ENCODE results near the gene CDH20. TPM values are rescaled to one million over a fixed set of nuclear protein-coding genes. Genes with fewer than 3 reads are reported as not detected.

CDH20 gene
- total RNA-seq = not detected in 3 replicates
- long read RNA-seq = 0 reads

DNA sequence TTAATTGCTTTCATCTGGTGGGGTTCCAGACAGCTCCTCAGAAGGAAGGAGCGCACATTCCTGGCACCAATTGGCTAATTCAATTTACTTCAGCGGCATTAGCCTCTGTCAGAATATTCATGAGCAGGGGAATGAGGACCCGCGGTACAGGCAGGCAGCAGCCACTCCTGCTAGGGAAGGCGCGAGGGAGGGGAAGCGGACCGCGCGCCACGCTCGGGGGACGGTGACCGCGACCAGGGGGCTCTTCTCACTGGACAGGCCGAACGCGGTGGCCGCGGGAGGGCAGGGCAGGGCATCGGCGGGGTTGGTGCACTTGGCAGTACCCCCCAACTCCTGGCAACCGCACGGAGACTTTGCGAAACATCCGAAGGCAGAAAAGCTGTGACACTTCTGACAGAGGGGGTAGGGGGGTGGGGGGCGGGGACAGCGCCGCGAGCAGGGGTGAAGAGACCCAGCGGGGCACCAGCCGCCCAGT lies at the start of gene CDH20:
Gene CDH20, plus strand, starts transcription at position 160 of the 475 bp plus-strand sequence.
- peak within 1 kb of the TSS; percentile 67 for H3K4me3 Mint-ChIP-seq (ENCODE audit: unreplicated experiment)
- H3K27me3 Mint-ChIP-seq (ENCODE audit: low read depth) = peaks cover 50% of the 10 kb centered on the region
- no peak for DNase-seq (ENCODE audit: low spot score)
- H3K36me3 Mint-ChIP-seq (ENCODE audit: low read depth) = no peaks in the 10 kb centered on the region
- TF ChIP-seq CTCF (IDR thresholded peaks at IDR 0.05) = no peak
- no peaks in the 10 kb centered on the region for H3K9me3 Mint-ChIP-seq (ENCODE audit: low read depth)
- H3K27ac Mint-ChIP-seq (ENCODE audit: unreplicated experiment) = no peak within 1 kb of the TSS
- H3K4me1 Mint-ChIP-seq (ENCODE audit: low read depth) = peaks cover 26% of the 10 kb centered on the region

DNA sequence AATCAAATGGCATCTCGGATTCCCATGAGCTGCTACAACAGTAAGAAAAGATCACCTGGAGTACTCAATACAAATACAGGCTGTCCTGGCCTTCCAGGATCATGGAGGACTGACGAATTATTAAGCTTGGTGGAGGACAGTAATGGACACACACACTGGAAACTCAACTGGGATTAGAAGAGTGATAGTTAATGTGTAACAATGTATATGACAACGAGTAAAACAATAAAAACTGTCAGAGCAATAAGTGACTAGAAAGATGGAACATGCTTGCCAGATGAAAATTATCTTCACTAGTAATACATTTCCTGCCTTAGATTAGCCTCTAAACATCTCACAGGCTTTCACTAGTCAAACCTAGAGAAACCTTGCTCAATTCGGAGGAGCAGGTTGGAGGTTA lies 49.2 kb upstream of the CDH20 start:
- H3K9me3 Mint-ChIP-seq (ENCODE audit: low read depth) = peaks cover 14% of the 10 kb centered on the region
- no peak for TF ChIP-seq CTCF (IDR thresholded peaks at IDR 0.05)
- H3K36me3 Mint-ChIP-seq (ENCODE audit: low read depth) = no peaks in the 10 kb centered on the region
- H3K27ac Mint-ChIP-seq (ENCODE audit: unreplicated experiment) = no peak overlapping the region
- no peak overlapping the region for H3K4me3 Mint-ChIP-seq (ENCODE audit: unreplicated experiment)
- no peaks in the 10 kb centered on the region for H3K4me1 Mint-ChIP-seq (ENCODE audit: low read depth)
- peaks cover 4% of the 10 kb centered on the region for H3K27me3 Mint-ChIP-seq (ENCODE audit: low read depth)
- no peak for DNase-seq (ENCODE audit: low spot score)

DNA sequence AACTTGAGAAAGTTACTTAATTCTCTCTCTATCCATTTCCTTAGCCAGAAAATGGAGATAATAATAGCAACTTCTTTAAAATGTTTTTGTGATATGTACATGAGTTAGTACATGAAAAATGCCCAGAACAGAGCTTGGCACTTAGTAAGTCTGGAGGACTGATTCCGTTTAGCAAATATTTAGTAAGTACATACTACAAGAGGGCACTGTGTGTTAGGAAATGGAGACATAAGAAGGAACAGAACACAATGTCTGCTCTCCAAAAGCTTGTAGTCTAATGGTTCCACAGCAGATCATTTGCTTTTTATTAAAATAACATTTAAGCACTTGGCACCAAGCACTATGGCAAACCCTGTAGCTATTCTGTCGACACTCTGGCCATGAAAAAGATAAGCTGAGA lies 47.5 kb upstream of the CDH20 start:
- Mint-ChIP-seq H3K27ac (ENCODE audit: unreplicated experiment) (no peak overlapping the region), H3K9me3 (ENCODE audit: low read depth) (peaks cover 8% of the 10 kb centered on the region), H3K4me3 (ENCODE audit: unreplicated experiment) (no peak overlapping the region), H3K27me3 (ENCODE audit: low read depth) (peaks cover 4% of the 10 kb centered on the region), H3K36me3 (ENCODE audit: low read depth) (no peaks in the 10 kb centered on the region), H3K4me1 (ENCODE audit: low read depth) (no peaks in the 10 kb centered on the region)
- TF ChIP-seq CTCF (IDR thresholded peaks at IDR 0.05) = no peak
- no peak for DNase-seq (ENCODE audit: low spot score)

GRCh38 chr18:61286867-61287266 lies 46.4 kb upstream of the CDH20 start:
- Mint-ChIP-seq H3K27ac (ENCODE audit: unreplicated experiment) (no peak overlapping the region), H3K27me3 (ENCODE audit: low read depth) (peaks cover 4% of the 10 kb centered on the region), H3K9me3 (ENCODE audit: low read depth) (no peaks in the 10 kb centered on the region), H3K36me3 (ENCODE audit: low read depth) (no peaks in the 10 kb centered on the region), H3K4me1 (ENCODE audit: low read depth) (no peaks in the 10 kb centered on the region), H3K4me3 (ENCODE audit: unreplicated experiment) (no peak overlapping the region)
- no peak for TF ChIP-seq CTCF (IDR thresholded peaks at IDR 0.05)
- no peak for DNase-seq (ENCODE audit: low spot score)

GRCh38 chr18:61290616-61291015 lies 42.6 kb upstream of the CDH20 start:
- no peak for TF ChIP-seq CTCF (IDR thresholded peaks at IDR 0.05)
- Mint-ChIP-seq H3K4me3 (ENCODE audit: unreplicated experiment) (no peak overlapping the region), H3K27me3 (ENCODE audit: low read depth) (peaks cover 14% of the 10 kb centered on the region), H3K27ac (ENCODE audit: unreplicated experiment) (no peak overlapping the region), H3K36me3 (ENCODE audit: low read depth) (no peaks in the 10 kb centered on the region), H3K9me3 (ENCODE audit: low read depth) (no peaks in the 10 kb centered on the region), H3K4me1 (ENCODE audit: low read depth) (no peaks in the 10 kb centered on the region)
- no peak for DNase-seq (ENCODE audit: low spot score)

Measured in chondrocyte (in vitro differentiated cells).